Fibroblast of lung (primary cell): ENCODE results near the gene TPCN2. TPM values are rescaled to one million over a fixed set of nuclear protein-coding genes. Genes with fewer than 3 reads are reported as not detected.
A peak's percentile ranks its signal among the peaks of the same experiment; 100 is the strongest.

Experiments used
- DNase-seq, 2 donors: peaks; one replicate each; pipeline versions ENCODE4 v3.0.0 to v3.0.0-alpha.2; 2010; ENCODE audit warnings: low read depth in 2 of 2
- H2AFZ ChIP-seq: 2 replicates; pipeline ENCODE4 v1.5.1; 2012; ENCODE audit warnings: low read length, control low read depth, inconsistent platforms
- H3K27ac ChIP-seq: 2 replicates; pipeline ENCODE4 v1.5.1; 2011; ENCODE audit warnings: low read length, control low read depth; ENCODE audit not compliant: insufficient read depth
- H3K27me3 ChIP-seq: 2 replicates; pipeline ENCODE4 v1.5.1; 2011; ENCODE audit warnings: mild to moderate bottlenecking, low read length; ENCODE audit not compliant: control insufficient read depth, insufficient read depth
- H3K36me3 ChIP-seq: 2 replicates; pipeline ENCODE4 v1.5.1; 2011; ENCODE audit warnings: low read length; ENCODE audit not compliant: control insufficient read depth, insufficient read depth
- H3K4me1 ChIP-seq: 2 replicates; pipeline ENCODE4 v1.5.1; 2011; ENCODE audit warnings: low read length; ENCODE audit not compliant: control insufficient read depth, insufficient read depth; ENCODE audit errors: extremely low read depth
- H3K4me2 ChIP-seq: 2 replicates; pipeline ENCODE4 v1.5.1; 2011; ENCODE audit warnings: low read length, control low read depth; ENCODE audit not compliant: insufficient read depth; ENCODE audit errors: extremely low read depth
- H3K4me3 ChIP-seq, 4 experiments: fragments of 200-600 bp in 1 of 4; sonication (generic) in 1 of 4; replicated peaks in 1 of 4; 2 replicates each; pipeline ENCODE4 v1.5.1; 2011 to 2016; ENCODE audit warnings: low read length in 4 of 4, low read depth in 3 of 4, mild to moderate bottlenecking in 3 of 4, control low read depth in 2 of 4, inconsistent platforms in 1 of 4, mixed read lengths in 1 of 4; ENCODE audit not compliant: insufficient read depth in 1 of 4; ENCODE audit errors: control extremely low read depth in 1 of 4
- H3K79me2 ChIP-seq: 2 replicates; pipeline ENCODE4 v1.5.1; 2012; ENCODE audit warnings: mild to moderate bottlenecking, low read length, inconsistent platforms; ENCODE audit not compliant: control insufficient read depth, insufficient read depth
- H3K9ac ChIP-seq: 2 replicates; pipeline ENCODE4 v1.5.1; 2011; ENCODE audit warnings: mild to moderate bottlenecking, low read length, control low read depth; ENCODE audit not compliant: insufficient read depth
- H3K9me3 ChIP-seq: 2 replicates; pipeline ENCODE4 v1.5.1; 2012; ENCODE audit warnings: low read depth, low read length; ENCODE audit not compliant: control insufficient read depth, insufficient read depth
- H4K20me1 ChIP-seq: 2 replicates; pipeline ENCODE4 v1.5.1; 2011; ENCODE audit warnings: low read length; ENCODE audit not compliant: control insufficient read depth, insufficient read depth; ENCODE audit errors: extremely low read depth
- EZH2 ChIP-seq: IDR thresholded peaks from 2 replicates; pipeline ENCODE4 v1.5.1; 2012; ENCODE audit warnings: low read length, control low read depth, mild to moderate bottlenecking; ENCODE audit errors: missing control alignments
- polyA plus RNA-seq, 2 donors: library from polyadenylated mRNA; depleted of rRNA in 1 of 2; stranded (reverse) in 1 of 2; unstranded in 1 of 2; fragments of >200 nt; gene quantifications; 2 replicates each; pipeline ENCODE4 v1.2.1, GENCODE V29; 2011 to 2012; ENCODE audit warnings: missing spikeins in 1 of 2
- total RNA-seq: library from RNA; depleted of rRNA; stranded (reverse); fragments of >200 nt; gene quantifications from 2 replicates; pipeline ENCODE4 v1.2.1, GENCODE V29; 2014
- TF ChIP-seq, protein P1 (sequence below), 2 donors: IDR thresholded peaks in 1 of 2; conservative IDR thresholded peaks in 1 of 2; 1 replicate in 1 of 2; 2 replicates in 1 of 2; pipeline ENCODE4 v1.5.1; 2011 to 2012; ENCODE audit warnings: low read length in 2 of 2, control low read depth in 1 of 2, inconsistent platforms in 1 of 2, low read depth in 1 of 2, mild to moderate bottlenecking in 1 of 2

Gene TPCN2
- total and polyA plus RNA-seq, 2 donors (not counting 1 experiment from before 2014, with no cell fraction given): 9.7 to 11.7 TPM

DNA sequence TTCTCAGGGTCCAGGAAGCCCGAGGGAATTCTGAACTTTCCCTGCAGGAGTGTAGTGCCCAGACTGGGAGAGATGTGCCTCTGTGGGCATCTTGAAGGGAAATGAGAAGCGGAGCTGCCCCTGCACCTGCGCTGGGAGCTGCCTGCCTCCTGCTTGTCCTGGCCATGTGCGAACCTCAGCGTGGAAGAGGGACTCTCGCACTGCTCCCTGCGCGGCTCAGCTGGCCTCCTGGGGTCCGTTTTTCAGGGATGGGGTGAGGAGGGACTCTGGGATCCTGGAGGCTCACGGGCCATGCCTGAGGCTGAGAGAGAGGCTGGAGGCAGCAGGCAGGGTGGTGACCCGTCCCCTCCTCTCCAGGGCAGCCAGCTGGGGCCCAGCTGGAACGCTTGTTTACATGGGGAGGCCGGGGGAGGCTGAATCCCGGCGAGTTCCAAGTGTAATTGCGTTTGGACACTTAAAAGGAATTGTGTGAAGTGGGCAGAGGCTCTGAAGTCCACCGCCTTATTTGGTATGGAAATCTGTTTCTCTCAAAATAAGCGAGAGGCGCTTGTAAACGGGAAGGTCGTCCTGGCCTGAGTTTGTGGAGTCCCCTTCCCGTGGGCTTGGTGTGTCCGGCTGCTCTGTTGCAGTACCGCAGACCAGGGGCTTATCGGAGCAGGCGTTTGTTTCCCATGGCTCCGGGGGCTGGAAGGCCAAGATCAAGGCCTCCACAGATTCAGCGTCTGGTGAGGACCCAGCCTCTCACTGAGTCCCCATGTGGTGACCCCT, 34.5 kb upstream of the TPCN2 start:
- Histone ChIP-seq H3K4me2 (peak overlapping the region; percentile 67), H3K27ac (peak overlapping the region; percentile 52), H3K4me3 (peak overlapping the region in 2 of 4 experiments; percentile 24 to 96), H4K20me1 (no peaks in the 10 kb centered on the region), H3K36me3 (peaks cover 6% of the 10 kb centered on the region), H3K79me2 (peaks cover 34% of the 10 kb centered on the region), H3K27me3 (no peaks in the 10 kb centered on the region), H3K9me3 (no peaks in the 10 kb centered on the region), H2AFZ (no peak overlapping the region), H3K4me1 (peaks cover 24% of the 10 kb centered on the region), H3K9ac (peak overlapping the region; percentile 48)
- peak; percentile 20 to 97 for DNase-seq
- TF ChIP-seq, protein P1, sequence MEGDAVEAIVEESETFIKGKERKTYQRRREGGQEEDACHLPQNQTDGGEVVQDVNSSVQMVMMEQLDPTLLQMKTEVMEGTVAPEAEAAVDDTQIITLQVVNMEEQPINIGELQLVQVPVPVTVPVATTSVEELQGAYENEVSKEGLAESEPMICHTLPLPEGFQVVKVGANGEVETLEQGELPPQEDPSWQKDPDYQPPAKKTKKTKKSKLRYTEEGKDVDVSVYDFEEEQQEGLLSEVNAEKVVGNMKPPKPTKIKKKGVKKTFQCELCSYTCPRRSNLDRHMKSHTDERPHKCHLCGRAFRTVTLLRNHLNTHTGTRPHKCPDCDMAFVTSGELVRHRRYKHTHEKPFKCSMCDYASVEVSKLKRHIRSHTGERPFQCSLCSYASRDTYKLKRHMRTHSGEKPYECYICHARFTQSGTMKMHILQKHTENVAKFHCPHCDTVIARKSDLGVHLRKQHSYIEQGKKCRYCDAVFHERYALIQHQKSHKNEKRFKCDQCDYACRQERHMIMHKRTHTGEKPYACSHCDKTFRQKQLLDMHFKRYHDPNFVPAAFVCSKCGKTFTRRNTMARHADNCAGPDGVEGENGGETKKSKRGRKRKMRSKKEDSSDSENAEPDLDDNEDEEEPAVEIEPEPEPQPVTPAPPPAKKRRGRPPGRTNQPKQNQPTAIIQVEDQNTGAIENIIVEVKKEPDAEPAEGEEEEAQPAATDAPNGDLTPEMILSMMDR (conservative IDR thresholded peaks at IDR 0.05 in 1 of 2, IDR thresholded peaks at IDR 0.05 in 1 of 2; ENCODE audit: low read depth in 1 of 2, low read length in 2 of 2): no peak

DNA sequence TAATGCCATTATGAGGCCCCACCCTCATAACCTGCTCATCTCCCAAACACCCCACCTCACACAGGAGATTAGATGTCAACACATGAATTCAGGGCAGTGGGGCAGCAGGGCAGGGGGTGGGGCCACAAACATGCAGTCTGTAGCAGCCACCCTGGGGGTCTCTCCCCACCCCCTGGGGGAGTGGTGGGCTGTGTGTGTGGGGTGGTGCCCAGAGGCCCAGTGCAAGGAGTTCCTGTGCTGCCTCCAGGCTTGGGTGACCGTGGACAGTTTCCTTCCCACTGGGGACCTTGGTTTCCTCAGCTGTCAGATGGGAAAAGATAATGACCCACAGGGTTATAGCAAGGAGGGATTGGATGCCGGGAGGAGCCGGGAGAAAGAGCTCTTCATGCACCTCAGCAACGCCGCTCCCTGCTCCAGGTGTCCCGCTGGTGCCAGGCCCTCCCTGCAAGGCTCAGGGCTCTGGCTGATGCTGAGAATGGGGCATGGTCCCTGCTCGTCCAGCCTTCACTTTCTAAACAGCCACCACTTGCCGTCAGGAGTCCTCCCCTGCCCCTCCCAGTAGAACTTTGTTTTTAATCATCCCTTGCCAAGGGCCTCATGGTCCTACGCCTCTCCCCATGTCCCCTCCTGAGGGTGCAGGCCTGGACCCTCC, 33.7 kb upstream of the TPCN2 start:
- no peak for DNase-seq
- peak overlapping the region; percentile 67 for H3K4me2 ChIP-seq

DNA sequence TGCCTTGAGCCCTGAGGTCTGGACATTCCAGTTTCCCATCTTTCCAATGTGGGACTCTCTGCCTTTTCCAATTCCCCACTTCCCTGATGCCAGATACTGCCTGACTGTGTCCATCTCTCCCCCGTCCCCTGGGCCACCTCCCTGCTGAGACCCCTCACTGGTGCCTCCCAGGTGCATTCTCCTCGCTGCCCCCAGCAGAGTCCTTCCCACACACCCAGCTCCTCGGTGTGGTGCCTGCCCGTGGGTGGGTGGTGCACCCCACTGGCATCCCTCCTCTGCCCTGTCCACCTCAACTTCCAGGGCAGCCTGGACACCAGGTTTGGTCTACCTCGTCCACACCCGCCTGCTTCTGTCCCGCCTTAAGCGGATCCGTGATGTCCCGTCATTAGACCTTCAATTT, 30.8 kb upstream of the TPCN2 start:
- no peaks in the 10 kb centered on the region for H3K27me3 ChIP-seq
- H3K4me1 ChIP-seq: peaks cover 8% of the 10 kb centered on the region
- no peak for DNase-seq
- H4K20me1 ChIP-seq: no peaks in the 10 kb centered on the region
- peaks cover under 1% of the 10 kb centered on the region for H3K79me2 ChIP-seq
- H3K36me3 ChIP-seq: no peaks in the 10 kb centered on the region
- TF ChIP-seq, protein P1 (conservative IDR thresholded peaks at IDR 0.05 in 1 of 2, IDR thresholded peaks at IDR 0.05 in 1 of 2; ENCODE audit: low read depth in 1 of 2, low read length in 2 of 2): no peak
- TF ChIP-seq EZH2: no peak
- H3K27ac ChIP-seq: no peak overlapping the region
- H2AFZ ChIP-seq: no peak overlapping the region
- no peak overlapping the region for H3K4me3 ChIP-seq
- H3K9me3 ChIP-seq: no peaks in the 10 kb centered on the region
- H3K4me2 ChIP-seq: no peak overlapping the region
- H3K9ac ChIP-seq: no peak overlapping the region

More for the DNA sequence above, 33.7 kb upstream of the TPCN2 start:
- Histone ChIP-seq H3K4me1 (peaks cover 16% of the 10 kb centered on the region), H3K27me3 (no peaks in the 10 kb centered on the region), H3K27ac (peak overlapping the region; percentile 52), H2AFZ (no peak overlapping the region), H3K36me3 (peaks cover 2% of the 10 kb centered on the region), H3K79me2 (peaks cover 28% of the 10 kb centered on the region), H3K9me3 (no peaks in the 10 kb centered on the region), H4K20me1 (no peaks in the 10 kb centered on the region), H3K9ac (no peak overlapping the region), H3K4me3 (peak overlapping the region in 1 of 4 experiments; percentile 96)
- no peak for TF ChIP-seq EZH2
- TF ChIP-seq, protein P1 (conservative IDR thresholded peaks at IDR 0.05 in 1 of 2, IDR thresholded peaks at IDR 0.05 in 1 of 2; ENCODE audit: low read depth in 1 of 2, low read length in 2 of 2): no peak
